ENCODE measurements around the gene HDLBP.

HDLBP gene

DNA sequence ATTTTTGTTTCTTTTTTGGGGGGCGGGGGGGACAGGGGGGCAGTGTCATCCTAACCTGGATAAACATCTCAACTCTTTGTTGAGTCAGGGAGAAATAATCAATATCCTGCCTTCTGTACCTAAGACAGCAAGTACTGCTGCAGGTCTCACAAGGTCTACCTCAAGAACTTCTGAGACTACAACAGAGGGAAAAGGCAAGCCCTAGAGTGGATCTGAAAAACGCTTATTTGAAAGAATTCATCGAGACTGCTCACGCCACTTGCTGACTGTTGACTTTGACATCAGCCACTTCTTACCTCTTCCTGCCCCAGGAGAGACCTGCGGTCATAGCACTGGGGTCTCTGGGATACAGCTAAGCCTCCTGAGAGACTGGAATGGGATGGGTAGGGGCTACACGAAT, 8.4 kb downstream of the HDLBP start:
- no peak overlapping the region for H3K4me3 ChIP-seq (replicated peaks in 1 of 2; ENCODE audit: low read depth in 2 of 2, low read length in 2 of 2)
- DNase-seq (ENCODE audit: low read depth in 2 of 2): no peak
- no peak for TF ChIP-seq CTCF (IDR thresholded peaks at IDR 0.05; ENCODE audit: low read depth, low read length)

DNA sequence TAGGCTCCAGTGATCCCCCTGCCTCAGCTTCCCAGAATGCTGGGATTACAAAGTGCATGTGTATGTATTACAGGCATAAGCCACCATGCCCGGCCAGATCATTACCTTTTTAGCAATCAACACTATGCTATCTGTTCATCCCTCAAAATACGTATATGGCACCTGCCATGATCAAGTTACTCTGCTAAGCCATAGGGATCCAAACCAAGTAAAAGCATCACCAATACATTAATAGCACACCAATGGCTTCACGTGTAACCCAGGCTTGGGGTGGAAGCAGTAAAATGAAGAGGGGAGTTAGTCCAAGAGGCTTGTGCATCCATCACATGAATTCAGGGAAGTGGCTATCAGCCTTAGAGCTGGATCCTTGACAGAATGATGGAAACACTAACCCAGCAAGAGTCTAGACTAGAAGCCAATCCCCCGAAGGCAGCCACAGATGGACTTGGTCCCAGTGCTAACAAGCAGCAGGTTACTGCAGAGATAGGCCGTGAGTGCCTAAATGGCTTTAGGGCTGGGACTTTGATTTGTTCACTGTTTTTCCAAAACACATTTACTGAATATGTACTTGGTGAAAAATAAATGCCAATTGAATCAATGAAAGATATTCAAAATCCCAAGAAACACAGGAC, 11.3 kb downstream of the HDLBP start:
- no peak for TF ChIP-seq CTCF (IDR thresholded peaks at IDR 0.05; ENCODE audit: low read depth, low read length)
- no peak overlapping the region for H3K4me3 ChIP-seq (replicated peaks in 1 of 2; ENCODE audit: low read depth in 2 of 2, low read length in 2 of 2)
- no peak for DNase-seq (ENCODE audit: low read depth in 2 of 2)

- no peak for DNase-seq (ENCODE audit: low read depth in 2 of 2)
- no peak for TF ChIP-seq CTCF (IDR thresholded peaks at IDR 0.05; ENCODE audit: low read depth, low read length)
- no peak overlapping the region for H3K4me3 ChIP-seq (replicated peaks in 1 of 2; ENCODE audit: low read depth in 2 of 2, low read length in 2 of 2)
Measured at GRCh38 chr2:241302759-241303651, 12.5 kb downstream of the HDLBP start.

DNA sequence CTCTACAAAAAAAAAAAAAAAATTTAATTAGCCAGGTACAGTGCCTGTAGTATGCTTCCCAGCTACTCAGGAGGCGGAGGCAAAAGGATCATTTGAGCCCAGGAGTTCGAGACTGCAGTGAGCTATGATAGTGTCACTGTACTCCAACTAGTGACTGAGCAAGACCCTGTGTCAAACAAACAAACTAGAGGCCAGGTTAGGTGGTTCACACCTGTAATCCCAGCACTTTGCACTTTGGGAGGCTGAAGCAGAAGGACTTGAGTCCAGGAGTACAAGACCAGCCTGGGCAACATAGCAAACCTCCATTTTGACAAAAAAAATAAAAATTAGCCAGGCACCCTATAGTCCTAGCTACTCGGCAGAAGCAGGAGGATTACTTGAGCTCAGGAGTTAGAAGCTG, 13.4 kb downstream of the HDLBP start:
- no peak for DNase-seq (ENCODE audit: low read depth in 2 of 2)
- no peak overlapping the region for H3K4me3 ChIP-seq (replicated peaks in 1 of 2; ENCODE audit: low read depth in 2 of 2, low read length in 2 of 2)
- no peak for TF ChIP-seq CTCF (IDR thresholded peaks at IDR 0.05; ENCODE audit: low read depth, low read length)

- TF ChIP-seq CTCF (IDR thresholded peaks at IDR 0.05; ENCODE audit: low read depth, low read length): no peak
- DNase-seq (ENCODE audit: low read depth in 2 of 2): no peak
- no peak overlapping the region for H3K4me3 ChIP-seq (replicated peaks in 1 of 2; ENCODE audit: low read depth in 2 of 2, low read length in 2 of 2)
Measured at GRCh38 chr2:241300000-241300399, 15.5 kb downstream of the HDLBP start.

DNA sequence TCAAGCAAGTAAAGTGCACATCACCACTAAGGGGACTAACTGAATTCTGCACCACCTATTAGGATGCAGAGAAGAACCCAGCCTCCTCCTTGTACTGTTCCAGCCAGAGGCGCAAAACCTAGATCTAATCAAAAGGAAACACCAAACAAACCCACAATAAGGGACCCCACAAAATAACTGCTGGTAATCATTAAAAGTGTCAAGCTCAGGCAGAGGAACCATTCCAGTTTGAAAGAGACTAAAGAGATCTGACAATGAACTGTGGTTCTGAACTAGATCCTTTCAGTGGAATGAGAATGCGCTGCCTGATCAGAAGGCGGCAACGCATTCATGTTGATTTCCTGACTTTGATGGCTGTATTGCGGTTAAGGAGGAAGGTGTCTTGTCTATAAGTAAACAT, 16.8 kb downstream of the HDLBP start:
- no peak for DNase-seq (ENCODE audit: low read depth in 2 of 2)
- H3K4me3 ChIP-seq (replicated peaks in 1 of 2; ENCODE audit: low read depth in 2 of 2, low read length in 2 of 2): no peak overlapping the region
- no peak for TF ChIP-seq CTCF (IDR thresholded peaks at IDR 0.05; ENCODE audit: low read depth, low read length)
